ENCODE data around the gene LLCFC1. TPM values are rescaled to one million over a fixed set of nuclear protein-coding genes. Genes with fewer than 3 reads are reported as not detected.

The LLCFC1 gene
- total and polyA plus RNA-seq, 2 of the 8 experiments (the other 6 are each of a cell fraction or from before 2014, with no cell fraction given), result not detected

- WGBS, 2 experiments (ENCODE audit: extremely low coverage in 1 of 2, insufficient coverage in 1 of 2, insufficient read length in 1 of 2, insufficient replicate concordance in 2 of 2, low coverage in 1 of 2, low lambda C conversion rate in 2 of 2, missing lambda C conversion rate in 1 of 2), result 88% methylated on average over 6 of the region's 12 CpGs; no CpG with 5 or more reads in 1 of the 2 experiments
- FAIRE-seq (no peak), DNase-seq (ENCODE audit: low read depth in 1 of 2, low spot score in 2 of 2) (no peak)
- Histone ChIP-seq H3K27me3 (replicated peaks in 1 of 4; ENCODE audit: control insufficient read depth in 3 of 4, extremely low read depth in 1 of 4, insufficient read depth in 3 of 4, low read length in 3 of 4) (no peaks in the 10 kb centered on the region; a peak in 2 of 7 replicates), H3K23ac (ENCODE audit: insufficient read length) (no peak overlapping the region), H3K14ac (ENCODE audit: insufficient read length) (no peak overlapping the region), H3K79me2 (ENCODE audit: control insufficient read depth in 1 of 2, insufficient read depth in 2 of 2, low read length in 2 of 2) (no peaks in the 10 kb centered on the region), H3K56ac (replicated peaks; ENCODE audit: insufficient read length, low read depth, low read length) (no peak overlapping the region), H4K91ac (replicated peaks; ENCODE audit: insufficient read length, low read length) (no peak overlapping the region), H3K9me3 (ENCODE audit: insufficient read depth in 2 of 2, low read depth in 1 of 2, low read length in 1 of 2) (no peaks in the 10 kb centered on the region), H3K4me1 (replicated peaks in 1 of 4; ENCODE audit: control insufficient read depth in 3 of 4, insufficient read depth in 4 of 4, low read length in 3 of 4) (peaks cover 0 to 5% (median 2%) of the 10 kb centered on the region in 4 experiments; a peak in 3 of 7 replicates), H2AK5ac (ENCODE audit: low read depth, low read length) (no peak overlapping the region), H2BK5ac (ENCODE audit: low read depth, low read length) (no peak overlapping the region), H3K18ac (ENCODE audit: extremely low read depth, low read length) (no peak overlapping the region), H3K9ac (replicated peaks in 1 of 4; ENCODE audit: extremely low read depth in 1 of 4, low read depth in 3 of 4, low read length in 3 of 4) (no peak overlapping the region), H3K79me1 (ENCODE audit: low read depth, low read length) (no peaks in the 10 kb centered on the region), H3K4me2 (ENCODE audit: insufficient read depth in 1 of 2, low read depth in 2 of 2, low read length in 2 of 2) (no peak overlapping the region), H2BK12ac (ENCODE audit: low read depth, low read length) (no peak overlapping the region), H3K27ac (ENCODE audit: low read depth, low read length) (no peak overlapping the region), H4K5ac (ENCODE audit: insufficient read length, low read depth, low read length) (no peak overlapping the region), H2BK20ac (ENCODE audit: low read length) (no peak overlapping the region), H4K8ac (ENCODE audit: extremely low read depth, insufficient read depth, low read length) (no peak overlapping the region), H3K4me3 (ENCODE audit: extremely low read depth in 1 of 4, insufficient read depth in 2 of 4, low read depth in 3 of 4, low read length in 4 of 4) (no peak overlapping the region), H3K23me2 (ENCODE audit: low read depth, low read length) (peaks cover 2% of the 10 kb centered on the region; the same call in 1 of the 2 replicates), H2BK15ac (ENCODE audit: low read length) (no peak overlapping the region), H3K36me3 (ENCODE audit: control insufficient read depth in 2 of 4, insufficient read depth in 4 of 4, low read length in 3 of 4) (no peaks in the 10 kb centered on the region), H3K4ac (replicated peaks; ENCODE audit: insufficient read length, low read depth, low read length) (no peak overlapping the region), H2BK120ac (replicated peaks; ENCODE audit: low read depth, low read length) (no peak overlapping the region), H2AFZ (ENCODE audit: low read length) (no peak overlapping the region), H4K20me1 (replicated peaks in 1 of 2; ENCODE audit: control insufficient read depth in 1 of 2, insufficient read depth in 2 of 2, low read length in 2 of 2) (peaks cover 0 to 1% of the 10 kb centered on the region in 2 experiments)
- ChIA-PET CTCF (ENCODE audit: partially characterized antibody) (interaction anchor here (1.2 to 4.4 kb wide), 3 partner anchors 8 to 16 kb away, joined by 3 to 36 read pairs (median 3); no protein-coding TSS in a partner anchor), POLR2A (ENCODE audit: partially characterized antibody) (no interaction called here)
- no peak for TF ChIP-seq PHF8 (conservative IDR thresholded peaks at IDR 0.05; ENCODE audit: low read depth, low read length)
- no peak for TF ChIP-seq JUN (IDR thresholded peaks at IDR 0.05; ENCODE audit: low read depth, low read length)
- TF ChIP-seq ASH2L (IDR thresholded peaks at IDR 0.05; ENCODE audit: low read length), result no peak
- TF ChIP-seq CTBP2 (IDR thresholded peaks at IDR 0.05; ENCODE audit: borderline replicate concordance, insufficient read depth, insufficient read length, low read length), result no peak
- TF ChIP-seq NANOG (IDR thresholded peaks at IDR 0.05; ENCODE audit: insufficient read depth, low read depth, low read length, poor library complexity, severe bottlenecking), result no peak
- TF ChIP-seq TAF7 (optimal IDR thresholded peaks at IDR 0.05; ENCODE audit: borderline replicate concordance, low read depth, low read length), result no peak
- no peak for TF ChIP-seq ATF2 (IDR thresholded peaks at IDR 0.05; ENCODE audit: low read length)
- TF ChIP-seq SIX5 (IDR thresholded peaks at IDR 0.05; ENCODE audit: low read depth, low read length), result no peak
- TF ChIP-seq SAP30 (IDR thresholded peaks at IDR 0.05; ENCODE audit: insufficient read depth, insufficient replicate concordance, low read length), result no peak
- TF ChIP-seq BCL11A (IDR thresholded peaks at IDR 0.05; ENCODE audit: low read depth in 2 of 2, low read length in 2 of 2), result no peak
- TF ChIP-seq TCF12 (IDR thresholded peaks at IDR 0.05; ENCODE audit: low read depth, low read length), result no peak
These were observed 3.2 kb upstream of the LLCFC1 start for GRCh38 chr7:142935941-142936565.
